Measurements from ENCODE around the gene FAM234A. TPM values are rescaled to one million over a fixed set of nuclear protein-coding genes. Genes with fewer than 3 reads are reported as not detected.

Gene FAM234A
- total RNA-seq, 1 donor from 2014 or later, result 11.3 TPM

GRCh38 chr16:273547-274421 is 39.2 kb downstream of the FAM234A start:
- DNase-seq (ENCODE audit: low read depth) (no peak), FAIRE-seq (no peak)
- Histone ChIP-seq H3K4me3 (ENCODE audit: low read depth, low read length) (no peak overlapping the region), H3K27me3 (ENCODE audit: control insufficient read depth, insufficient read depth, low read length) (peaks cover 14% of the 10 kb centered on the region), H3K36me3 (ENCODE audit: control insufficient read depth, insufficient read depth, low read length) (no peaks in the 10 kb centered on the region)
- no peak for TF ChIP-seq CTCF (IDR thresholded peaks at IDR 0.05; ENCODE audit: insufficient read depth, low read length, severe bottlenecking)

GRCh38 chr16:275041-275641 is 40.5 kb downstream of the FAM234A start:
- peaks cover 16% of the 10 kb centered on the region for H3K27me3 ChIP-seq (ENCODE audit: control insufficient read depth, insufficient read depth, low read length)

GRCh38 chr16:275786-276232 is 41.2 kb downstream of the FAM234A start, which contains the start of gene RGS11:
Gene RGS11, minus strand, starts transcription at chr16:275944. Its CDS starts 33 bp downstream, at chr16:275911.
- FAIRE-seq, result no peak

More at GRCh38 chr16:275041-275641, 40.5 kb downstream of the FAM234A start:
- TF ChIP-seq CTCF (IDR thresholded peaks at IDR 0.05; ENCODE audit: insufficient read depth, low read length, severe bottlenecking), result no peak
- DNase-seq (ENCODE audit: low read depth) (no peak), FAIRE-seq (no peak)
- Histone ChIP-seq H3K36me3 (ENCODE audit: control insufficient read depth, insufficient read depth, low read length) (no peaks in the 10 kb centered on the region), H3K4me3 (ENCODE audit: low read depth, low read length) (peak overlapping the region; percentile 29)

GRCh38 chr16:276426-277077 is 41.9 kb downstream of the FAM234A start:
- Histone ChIP-seq H3K36me3 (ENCODE audit: control insufficient read depth, insufficient read depth, low read length) (no peaks in the 10 kb centered on the region), H3K27me3 (ENCODE audit: control insufficient read depth, insufficient read depth, low read length) (peaks cover 24% of the 10 kb centered on the region), H3K4me3 (ENCODE audit: low read depth, low read length) (no peak overlapping the region)
- FAIRE-seq (no peak), DNase-seq (ENCODE audit: low read depth) (no peak)
- TF ChIP-seq CTCF (IDR thresholded peaks at IDR 0.05; ENCODE audit: insufficient read depth, low read length, severe bottlenecking), result no peak

More at GRCh38 chr16:275786-276232, 41.2 kb downstream of the FAM234A start, which contains the start of gene RGS11:
- Histone ChIP-seq H3K27me3 (ENCODE audit: control insufficient read depth, insufficient read depth, low read length) (peaks cover 18% of the 10 kb centered on the region), H3K36me3 (ENCODE audit: control insufficient read depth, insufficient read depth, low read length) (no peaks in the 10 kb centered on the region), H3K4me3 (ENCODE audit: low read depth, low read length) (peak within 1 kb of the TSS; percentile 29)
- TF ChIP-seq CTCF (IDR thresholded peaks at IDR 0.05; ENCODE audit: insufficient read depth, low read length, severe bottlenecking), result no peak
- DNase-seq (ENCODE audit: low read depth), result no peak

GRCh38 chr16:278863-279366 is 44.3 kb downstream of the FAM234A start:
- Histone ChIP-seq H3K4me3 (ENCODE audit: low read depth, low read length) (no peak overlapping the region), H3K36me3 (ENCODE audit: control insufficient read depth, insufficient read depth, low read length) (no peaks in the 10 kb centered on the region), H3K27me3 (ENCODE audit: control insufficient read depth, insufficient read depth, low read length) (peaks cover 26% of the 10 kb centered on the region)
- FAIRE-seq (peak; percentile 23), DNase-seq (ENCODE audit: low read depth) (peak; percentile 79)
- no peak for TF ChIP-seq CTCF (IDR thresholded peaks at IDR 0.05; ENCODE audit: insufficient read depth, low read length, severe bottlenecking)
